GM12878 (cell line): ENCODE results near the gene LEP. TPM values are rescaled to one million over a fixed set of nuclear protein-coding genes. Genes with fewer than 3 reads are reported as not detected.

Experiments
- ATAC-seq: fragments of 200-7000 bp; cut with Tn5 transposase; 3 replicates; pipeline ENCODE4 v1.9.1; 2020; ENCODE audit warnings: mild to moderate bottlenecking, moderate library complexity
- BruUV-seq: library from RNA; stranded (reverse); fragments of 400-500 nt; replicated peaks from 2 replicates; lab custom pipeline; 2021; lab: Mats Ljungman, UMichigan
- CTCF ChIA-PET: fragments of 300-600 bp; sonication (Branson Sonifier 250); formaldehyde crosslinking; extraction: SDS; loops from one replicate; lab custom pipeline; 2021; ENCODE audit warnings: inconsistent platforms; lab: Yijun Ruan, JAX
- POLR2A ChIA-PET: fragments of 350-600 bp; formaldehyde crosslinking; extraction: SDS; loops from one replicate; lab custom pipeline; 2021; ENCODE audit warnings: inconsistent platforms; lab: Charles Lee
- RAD21 ChIA-PET: fragments of 300-600 bp; sonication (Branson Sonifier 250); formaldehyde crosslinking; loops from one replicate; lab custom pipeline; 2023; ENCODE audit warnings: antibody characterized with exemption; ENCODE audit not compliant: unreplicated experiment; lab: Charles Lee
- SMC1A ChIA-PET: fragments of 300-600 bp; sonication (Branson Sonifier 250); formaldehyde crosslinking; loops from one replicate; lab custom pipeline; 2023; ENCODE audit not compliant: unreplicated experiment, uncharacterized antibody; lab: Charles Lee
- DNase-seq: peaks from one replicate; pipeline ENCODE4 v3.0.0-alpha.2; 2011; ENCODE audit warnings: low read depth, low spot score
- FAIRE-seq: peaks from 3 replicates; lab custom pipeline; 2011; peaks lifted over from hg19 to GRCh38; lab: Jason Lieb, UNC
- H2AFZ ChIP-seq: 2 replicates; pipeline ENCODE4 v1.6.0; 2011; ENCODE audit warnings: low read depth, low read length, control low read depth; ENCODE audit not compliant: control insufficient read depth
- H3K27ac ChIP-seq: 2 replicates; pipeline ENCODE4 v1.5.1; 2011; ENCODE audit warnings: control low read depth; ENCODE audit not compliant: control insufficient read depth, insufficient read depth
- H3K27me3 ChIP-seq, 2 experiments: replicated peaks in 1 of 2; 2 replicates each; pipeline versions ENCODE4 v1.6.0 to v1.6.1; 2011; ENCODE audit warnings: low read length in 1 of 2; ENCODE audit not compliant: control insufficient read depth in 2 of 2, insufficient read depth in 2 of 2
- H3K36me3 ChIP-seq, 2 experiments: 2 replicates each; pipeline ENCODE4 v1.5.1; 2011; ENCODE audit warnings: low read length in 1 of 2; ENCODE audit not compliant: control insufficient read depth in 2 of 2, insufficient read depth in 2 of 2
- H3K4me1 ChIP-seq: 2 replicates; pipeline ENCODE4 v1.6.1; 2011; ENCODE audit warnings: mild to moderate bottlenecking, low read length, moderate library complexity, mixed read lengths; ENCODE audit not compliant: control insufficient read depth, insufficient read depth
- H3K4me2 ChIP-seq: 2 replicates; pipeline ENCODE4 v1.6.0; 2011; ENCODE audit warnings: control low read depth; ENCODE audit not compliant: control insufficient read depth, insufficient read depth
- H3K4me3 ChIP-seq: fragments of 200-600 bp; sonication (generic); 2 replicates; pipeline ENCODE4 v1.5.1; 2016
- H3K79me2 ChIP-seq: 2 replicates; pipeline ENCODE4 v1.6.0; 2011; ENCODE audit warnings: low read length; ENCODE audit not compliant: control insufficient read depth, insufficient read depth
- H3K9ac ChIP-seq: 2 replicates; pipeline ENCODE4 v1.8.0; 2011; ENCODE audit warnings: low read length, control low read depth, mixed read lengths; ENCODE audit not compliant: control insufficient read depth, insufficient read depth
- H3K9me3 ChIP-seq: replicated peaks from 3 replicates; pipeline ENCODE4 v1.5.1; 2011; ENCODE audit warnings: mild to moderate bottlenecking, low read length; ENCODE audit not compliant: control insufficient read depth, insufficient read depth
- H4K20me1 ChIP-seq: 2 replicates; pipeline ENCODE4 v1.6.0; 2011; ENCODE audit not compliant: control insufficient read depth, insufficient read depth
- CBFB ChIP-seq: IDR thresholded peaks from 2 replicates; pipeline ENCODE4 v1.6.1; 2016; ENCODE audit warnings: antibody characterized with exemption, low read depth
- ELK1 ChIP-seq: IDR thresholded peaks from 2 replicates; pipeline ENCODE4 v1.6.1; 2012; ENCODE audit warnings: low read depth, low read length, improper control_type of control experiment
- FOXK2 ChIP-seq: fragments of 450-650 bp; IDR thresholded peaks from 2 replicates; pipeline ENCODE4 v1.6.1; 2017; ENCODE audit warnings: mild to moderate bottlenecking, moderate library complexity
- SUPT20H ChIP-seq: IDR thresholded peaks from 2 replicates; pipeline ENCODE4 v1.6.1; 2011; ENCODE audit warnings: low read depth, mild to moderate bottlenecking, low read length, moderate library complexity, borderline replicate concordance; ENCODE audit not compliant: control insufficient read depth
- WRNIP1 ChIP-seq: IDR thresholded peaks from 2 replicates; pipeline ENCODE4 v1.6.1; 2011; ENCODE audit warnings: low read depth, low read length, improper control_type of control experiment, borderline replicate concordance
- WGBS: methylation state at CpG from one replicate; pipeline ENCODE4 v1.1.6; 2016; ENCODE audit warnings: low lambda C conversion rate; ENCODE audit not compliant: insufficient replicate concordance, insufficient coverage; ENCODE audit errors: missing lambda C conversion rate; 5-methylcytosine and 5-hydroxymethylcytosine counted together
- in situ Hi-C: fragments of 300-500 bp; cut with MboI; formaldehyde crosslinking; loops from 9 replicates; pipeline ENCODE4 v1.14.3; 2018; ENCODE audit warnings: mixed read lengths
- intact Hi-C: fragments of 100-400 bp; cut with micrococcal nuclease; formaldehyde crosslinking; loops from one replicate; pipeline ENCODE4 v1.14.2; 2022; ENCODE audit not compliant: unreplicated experiment
- polyA plus RNA-seq, 11 experiments: library from polyadenylated mRNA; depleted of rRNA in 4 of 11; unstranded in 6 of 11; stranded (reverse) in 5 of 11; fragments of >200 nt; fragmentation: Nextera tagmentation in 4 of 11; fragmentation: Illumina TruSeq in 1 of 11; extraction: Ambion mirVana in 4 of 11; extraction: Trizol in 1 of 11; gene quantifications; 1 replicate in 1 of 11; 2 replicates in 10 of 11; pipeline versions ENCODE4 v1.2.1 to v1.2.3, GENCODE V29; 2011 to 2016; ENCODE audit warnings: inconsistent platforms in 2 of 11, missing spikeins in 2 of 11, low read depth in 1 of 11
- total RNA-seq, 4 experiments: library from RNA; depleted of rRNA in 3 of 4; stranded (reverse); fragments of >200 nt in 3 of 4; fragmentation: Illumina TruSeq in 1 of 4; extraction: Trizol in 1 of 4; gene quantifications; 2 replicates each; pipeline versions ENCODE4 v1.2.1 to v1.2.3, GENCODE V29; 2013 to 2021

The LEP gene
- total and polyA plus RNA-seq, 10 of the 15 experiments (the other 5 are each of a cell fraction or from before 2014, with no cell fraction given): not detected

GRCh38 chr7:128205068-128205467 lies 36.0 kb upstream of the LEP start:
- ChIA-PET CTCF (interaction anchor here (0.7 to 8.6 kb wide), 2 partner anchors 95 to 498 kb away, joined by 3 to 152 read pairs; no protein-coding TSS in a partner anchor), POLR2A (no interaction called here), SMC1A (no interaction called here)
- Histone ChIP-seq H3K9ac (no peak overlapping the region), H3K36me3 (no peaks in the 10 kb centered on the region), H3K4me2 (no peak overlapping the region), H3K79me2 (no peaks in the 10 kb centered on the region), H3K27ac (no peak overlapping the region)
- ATAC-seq (no peak), DNase-seq (no peak)
- TF ChIP-seq CBFB (no peak), ELK1 (no peak), WRNIP1 (no peak), FOXK2 (no peak), SUPT20H (no peak)
- TF ChIP-seq, all 136 proteins: peak for 0
- RAD21 ChIA-PET: no interaction called here
- H2AFZ ChIP-seq: no peak overlapping the region
- 0 out of 2 replicates have a peak, but pooled peaks cover 3% of the 10 kb centered on the region for H4K20me1 ChIP-seq
- H3K4me3 ChIP-seq: no peak overlapping the region
- intact Hi-C loops: loop anchor here (5.0 kb wide), 2 partner anchors 168 to 758 kb away; no protein-coding TSS in a partner anchor
- in situ Hi-C loops: loop anchor here (5.0 kb wide), 2 partner anchors 68 to 493 kb away; no protein-coding TSS in a partner anchor
- no TSS peak for BruUV-seq
- H3K27me3 ChIP-seq: peaks cover 3 to 15% of the 10 kb centered on the region in 2 experiments
- 49% methylated on average over 4 of the region's 4 CpGs for WGBS
- H3K9me3 ChIP-seq: no peaks in the 10 kb centered on the region
- FAIRE-seq: no peak
- H3K4me1 ChIP-seq: no peaks in the 10 kb centered on the region
